GM23248 (cell line): ENCODE data around the gene ESPNL.

Experiments
- EZH2 ChIP-seq: fragments of 200-600 bp; sonication (generic); IDR thresholded peaks from 2 replicates; pipeline ENCODE4 v1.6.1; 2018; ENCODE audit warnings: antibody characterized with exemption, mild to moderate bottlenecking; ENCODE audit not compliant: insufficient read depth, poor library complexity, severe bottlenecking
- EZH2phosphoT487 ChIP-seq: fragments of 200-600 bp; sonication (generic); IDR thresholded peaks from 2 replicates; pipeline ENCODE4 v1.6.1; 2018; ENCODE audit warnings: antibody characterized with exemption, moderate library complexity, mild to moderate bottlenecking, low read depth; ENCODE audit not compliant: insufficient read depth

- TF ChIP-seq EZH2 (no peak), EZH2phosphoT487 (no peak)
These were observed 4.7 kb downstream of the ESPNL start for GRCh38 chr2:238104691-238105371.
